HG03066 (cell line): ENCODE results near the gene YTHDC1.
"Not testable (repeated sequence)": the region's sequence is repeated elsewhere in the genome, so short reads cannot be mapped to it uniquely, and the experiment has no call there.

Experiments
- ATAC-seq: cut with Tn5 transposase; IDR thresholded peaks from one replicate; pipeline ENCODE4 v1.9.1; 2021; ENCODE audit warnings: low read depth; ENCODE audit not compliant: unreplicated experiment

Gene YTHDC1

GRCh38 chr4:68299492-68300457, 50.1 kb downstream of the YTHDC1 start:
- no peak for ATAC-seq

- ATAC-seq: no peak
These were observed 52.8 kb downstream of the YTHDC1 start for GRCh38 chr4:68297137-68297536.

- no peak for ATAC-seq
These were observed 58.6 kb downstream of the YTHDC1 start for GRCh38 chr4:68291256-68291655.

- ATAC-seq: no peak
These were observed 61.5 kb downstream of the YTHDC1 start for GRCh38 chr4:68288393-68288740.

- no peak for ATAC-seq
These were observed 62.0 kb downstream of the YTHDC1 start for GRCh38 chr4:68287704-68288392.

- no peak for ATAC-seq
These were observed 66.2 kb downstream of the YTHDC1 start for GRCh38 chr4:68283714-68284113.

GRCh38 chr4:68283095-68283494, 66.8 kb downstream of the YTHDC1 start:
- ATAC-seq: no peak

- ATAC-seq: not testable (repeated sequence)
These were observed 67.8 kb downstream of the YTHDC1 start for GRCh38 chr4:68281796-68282740.

- ATAC-seq: no peak
These were observed 71.9 kb downstream of the YTHDC1 start for GRCh38 chr4:68278029-68278428.

- no peak for ATAC-seq
These were observed 72.3 kb downstream of the YTHDC1 start for GRCh38 chr4:68277627-68278026.

- ATAC-seq: no peak
These were observed 77.0 kb downstream of the YTHDC1 start for GRCh38 chr4:68272860-68273259.

- peak; percentile 48 for ATAC-seq
These were observed 77.5 kb downstream of the YTHDC1 start for GRCh38 chr4:68272380-68272779.

GRCh38 chr4:68271851-68272357, 78.0 kb downstream of the YTHDC1 start:
- peak; percentile 43 for ATAC-seq

- no peak for ATAC-seq
These were observed 82.4 kb downstream of the YTHDC1 start for GRCh38 chr4:68267433-68267944.

GRCh38 chr4:68264875-68265565, 84.9 kb downstream of the YTHDC1 start:
- no peak for ATAC-seq
